Activated CD4-positive, alpha-beta T cell treated with anti-CD3 and anti-CD28 coated beads, Interleukin-2, Interleukin-6, amounts not matched to agents 100 ng/mL and 50 ng/mL, durations not matched to agents 16 hours and 8 hours (primary cell): ENCODE data around the gene WFDC5.
A peak's percentile ranks its signal among the peaks of the same experiment; 100 is the strongest.
"Not testable (repeated sequence)": the region's sequence is repeated elsewhere in the genome, so short reads cannot be mapped to it uniquely, and the experiment has no call there.

Experiments used
- DNase-seq: peaks from one replicate; pipeline ENCODE4 v3.0.0-alpha.2; 2020

WFDC5 gene

DNA sequence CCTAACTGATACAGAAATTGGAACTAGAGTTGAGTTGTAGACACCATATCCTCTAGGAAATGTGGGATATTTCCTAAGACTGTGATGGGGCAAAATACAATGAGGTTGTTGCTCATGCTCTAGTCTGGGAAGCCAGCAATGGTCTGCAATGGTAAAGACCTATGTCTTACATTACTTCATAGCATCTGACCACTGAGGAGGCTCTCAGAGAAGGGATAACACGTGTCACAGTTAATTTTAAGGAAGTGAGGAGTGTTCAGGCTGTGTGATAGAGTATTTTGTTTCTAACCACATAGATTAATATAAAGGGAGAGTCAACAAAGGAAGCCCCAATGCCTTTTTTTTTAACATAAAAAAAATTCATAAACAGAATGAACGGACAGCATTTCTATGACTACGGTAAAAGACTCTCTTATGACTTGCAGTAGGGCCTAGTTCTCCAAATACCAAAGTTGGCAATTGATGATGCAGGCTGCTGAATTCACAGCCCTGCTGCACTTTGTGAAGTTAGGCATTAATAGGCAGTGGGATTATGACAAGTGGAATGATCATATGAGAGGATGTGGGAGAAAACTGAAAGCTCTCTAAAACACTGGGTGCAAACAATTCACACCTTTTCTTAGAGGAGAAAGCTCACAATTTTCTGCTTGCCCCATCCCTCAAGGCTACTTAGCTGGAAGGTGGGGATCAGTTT lies 27.7 kb downstream of the WFDC5 start:
- no peak for DNase-seq

DNA sequence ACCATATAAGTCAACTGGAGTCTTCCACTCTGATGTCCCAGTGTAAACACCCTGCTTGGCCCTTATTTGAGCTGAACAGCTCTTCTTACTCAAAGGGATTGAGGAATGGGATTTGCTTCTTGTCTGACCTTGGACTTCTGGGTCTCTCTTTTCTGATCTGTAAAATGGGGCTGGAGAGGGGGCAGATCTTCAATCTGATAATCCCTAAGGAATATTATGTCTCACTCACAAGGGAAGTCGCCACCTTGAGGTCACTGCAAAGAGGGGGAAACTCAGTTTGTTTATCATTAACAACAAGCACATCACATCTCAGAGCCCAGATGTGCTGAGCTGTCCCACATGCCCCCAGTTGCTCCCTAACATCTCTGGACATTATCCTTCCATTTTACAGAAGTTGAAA lies 29.1 kb downstream of the WFDC5 start:
- no peak for DNase-seq

DNA sequence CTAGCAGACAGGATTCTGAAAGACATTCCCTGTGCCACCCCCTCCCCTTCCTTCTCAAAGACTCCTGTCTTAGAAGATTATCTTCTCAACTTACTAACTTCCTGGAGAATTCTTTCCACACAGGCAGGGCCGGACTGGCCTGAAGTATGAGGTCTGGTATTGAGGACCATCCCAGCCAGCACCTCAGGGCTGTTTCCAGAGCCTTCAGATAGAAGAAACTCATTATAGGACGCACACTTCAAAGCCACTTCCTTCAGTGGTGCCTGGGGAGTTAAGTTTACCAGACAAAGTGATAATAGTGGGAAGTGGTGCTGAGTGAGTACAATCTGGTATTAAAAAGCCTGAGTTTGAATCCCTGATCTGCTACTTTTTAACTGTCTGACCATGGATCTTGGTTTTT lies 29.7 kb downstream of the WFDC5 start:
- DNase-seq = no peak

DNA sequence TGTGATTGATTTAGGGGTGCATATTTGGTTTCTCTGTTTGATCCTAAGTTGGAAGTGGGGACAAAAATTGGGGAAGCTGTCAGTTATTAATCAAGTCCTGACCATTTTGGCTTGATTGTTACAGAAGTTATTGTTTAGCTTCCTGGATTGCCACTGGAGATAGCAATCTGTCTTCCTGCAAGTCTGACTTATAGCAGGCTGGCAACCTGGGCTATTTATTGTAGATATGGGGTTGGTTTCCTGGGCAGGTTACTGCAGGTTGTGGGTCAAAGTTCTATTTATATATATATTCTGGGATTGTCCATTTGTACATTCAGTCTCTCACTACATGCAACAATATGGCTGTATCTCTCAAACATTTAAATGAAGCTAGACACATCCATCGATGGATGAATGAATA lies 31.8 kb downstream of the WFDC5 start:
- no peak for DNase-seq

DNA sequence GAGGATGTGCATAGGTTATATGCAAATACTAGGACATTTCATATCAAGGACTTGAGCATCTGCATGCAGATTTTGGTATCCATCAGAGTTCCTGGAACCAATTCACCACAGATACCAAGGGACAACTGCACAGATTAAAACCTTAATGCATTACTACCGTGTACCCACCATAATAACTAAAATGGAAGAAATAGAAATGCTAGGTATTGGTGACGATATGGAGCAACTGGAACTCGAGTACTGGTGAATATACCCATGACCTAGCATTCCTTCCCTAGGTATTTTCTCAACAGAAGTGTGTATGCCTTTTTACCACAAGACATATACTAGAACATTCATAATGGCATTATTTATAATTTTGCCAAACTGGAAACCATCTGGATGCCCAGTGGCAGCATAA lies 32.5 kb downstream of the WFDC5 start:
- DNase-seq = no peak

DNA sequence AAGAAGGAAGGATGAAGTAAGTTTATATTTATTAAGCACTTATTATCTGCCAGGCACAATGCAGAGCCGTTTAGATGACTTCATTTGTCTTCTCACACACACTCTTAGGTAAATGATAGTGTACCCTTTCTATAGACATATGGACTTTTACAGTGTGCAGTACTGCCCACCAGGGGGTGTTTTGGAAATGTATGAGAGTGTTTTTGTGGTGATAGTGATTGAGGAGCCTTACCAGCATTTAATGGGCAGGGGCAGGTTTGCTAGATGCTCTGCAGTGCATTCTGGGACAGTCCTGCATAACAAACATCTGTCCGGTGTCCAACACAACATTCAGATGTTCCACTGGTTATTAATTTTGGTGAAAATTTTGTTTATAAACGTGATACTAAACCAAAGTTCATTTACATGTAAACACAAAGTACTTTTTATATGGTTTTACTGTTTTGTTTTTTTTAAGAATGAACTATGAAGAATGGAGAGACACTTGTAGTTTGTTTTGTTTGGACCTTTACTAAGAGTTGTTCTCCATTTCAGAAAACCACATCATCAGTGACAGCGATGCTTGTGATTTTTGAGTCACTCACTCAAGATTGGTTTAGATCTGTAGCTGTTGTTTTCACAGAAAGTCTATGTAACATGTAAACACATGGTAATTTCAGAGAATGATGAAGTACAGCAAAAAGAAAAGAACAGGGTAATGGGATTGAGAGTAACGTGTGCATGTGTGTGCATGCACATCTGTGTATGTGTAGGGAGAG lies 33.9 kb downstream of the WFDC5 start:
- DNase-seq = peak; percentile 18

DNA sequence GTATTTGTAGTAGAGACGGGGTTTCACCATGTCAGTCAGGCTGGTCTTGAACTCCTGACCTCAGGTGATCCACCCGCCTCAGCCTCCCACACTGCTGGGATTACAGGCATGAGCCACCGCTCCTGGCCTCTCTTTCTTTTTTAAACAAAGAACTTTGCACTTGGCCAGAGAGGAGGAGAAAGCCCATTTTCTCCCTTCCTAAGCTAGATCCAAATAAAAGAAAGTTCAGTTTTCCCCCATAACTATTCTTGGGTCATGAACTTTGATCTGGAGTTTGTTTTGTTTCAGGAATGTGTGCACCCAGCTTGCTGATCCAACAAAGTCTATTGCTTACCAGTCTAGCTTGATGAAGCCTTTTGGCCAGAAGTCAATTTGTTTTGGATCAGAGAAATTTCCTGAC lies 37.4 kb downstream of the WFDC5 start:
- DNase-seq = no peak

DNA sequence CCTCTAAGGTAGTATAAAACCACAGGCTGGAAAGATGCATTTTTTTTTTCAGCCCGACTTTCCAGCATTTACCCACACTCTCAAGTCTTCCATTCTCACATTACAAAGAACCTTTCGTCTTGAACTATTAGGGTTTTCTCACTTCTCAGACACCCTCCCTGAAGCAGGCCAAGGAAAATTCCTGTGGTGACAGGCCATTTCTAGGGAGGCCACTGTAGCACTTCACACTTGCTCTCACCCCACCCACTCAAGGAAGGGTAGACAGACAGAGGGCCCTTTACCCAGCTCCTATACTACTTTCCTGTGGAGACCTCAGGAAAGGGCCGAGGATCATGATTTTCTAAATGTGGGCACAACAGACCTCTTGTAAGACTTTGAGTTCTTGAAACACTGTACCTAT lies 41.8 kb downstream of the WFDC5 start:
- DNase-seq = no peak

DNA sequence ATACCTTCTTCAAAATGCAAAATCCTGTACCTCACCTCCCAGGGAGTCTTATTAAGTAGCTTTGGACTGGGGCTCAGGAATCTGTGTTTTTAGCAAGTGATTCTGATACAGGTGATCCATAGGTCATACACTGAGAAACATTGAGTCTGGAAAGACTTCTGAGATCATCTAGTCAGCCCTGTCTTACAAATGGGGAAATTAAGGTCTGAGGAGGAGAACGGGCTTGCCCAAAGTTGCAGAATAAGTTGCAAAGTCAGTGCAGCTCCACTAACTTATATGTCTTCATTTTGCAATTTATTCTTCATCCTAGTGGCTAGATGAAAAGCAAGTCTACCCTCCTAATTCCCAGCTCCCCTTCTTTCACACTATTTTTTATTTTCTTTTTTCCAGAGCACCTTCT lies 42.9 kb downstream of the WFDC5 start:
- no peak for DNase-seq

DNA sequence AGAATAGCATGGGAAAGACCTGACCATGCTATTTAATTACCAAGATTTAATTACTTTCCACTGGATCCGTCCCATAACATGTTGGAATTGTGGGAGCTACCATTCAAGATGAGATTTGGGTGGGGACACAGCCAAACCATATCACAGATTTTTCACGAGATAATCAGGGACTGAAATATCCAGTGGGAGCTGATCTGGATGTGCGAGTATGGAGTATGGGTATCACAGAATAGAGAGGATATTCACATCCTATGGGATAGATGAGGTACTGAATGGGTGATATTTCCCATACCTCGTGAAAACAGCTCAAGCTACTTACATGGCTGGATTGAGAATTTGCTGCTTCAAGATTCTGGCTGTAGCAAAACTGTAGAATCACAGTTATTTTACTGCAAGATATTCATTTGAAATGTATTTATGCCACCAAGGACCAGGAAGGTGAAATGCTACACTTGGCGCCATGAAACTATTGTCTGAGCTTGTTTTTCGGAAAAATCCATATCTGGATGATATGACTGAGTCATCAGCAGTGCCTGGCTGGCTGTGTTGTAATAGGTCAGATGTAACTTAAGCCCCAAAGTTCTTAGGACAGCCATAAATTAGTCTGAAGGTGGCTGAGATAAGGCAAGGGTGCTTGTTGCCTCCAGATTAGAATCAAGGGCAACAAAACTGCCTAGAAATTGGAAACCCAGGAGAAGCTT lies 43.9 kb downstream of the WFDC5 start:
- DNase-seq = no peak

DNA sequence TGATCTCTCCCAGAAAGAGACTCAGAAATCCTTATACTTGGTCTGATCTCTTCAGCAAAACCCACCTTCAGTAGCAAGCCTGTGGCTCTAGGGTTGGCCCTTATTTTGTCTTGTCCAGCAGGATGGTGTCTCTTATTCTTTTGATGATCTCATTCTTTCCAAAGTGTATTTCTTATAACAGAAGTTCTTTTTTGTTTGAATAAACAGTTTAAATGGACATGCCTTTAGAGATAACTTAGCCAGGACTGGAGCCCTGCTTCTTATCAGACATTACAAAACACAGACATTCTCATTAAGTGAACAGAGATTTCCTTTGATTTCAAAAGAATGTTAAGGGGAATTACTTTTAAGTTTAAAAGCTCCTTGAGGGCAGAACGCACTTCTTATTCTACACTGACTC lies 45.7 kb downstream of the WFDC5 start:
- DNase-seq = no peak

DNA sequence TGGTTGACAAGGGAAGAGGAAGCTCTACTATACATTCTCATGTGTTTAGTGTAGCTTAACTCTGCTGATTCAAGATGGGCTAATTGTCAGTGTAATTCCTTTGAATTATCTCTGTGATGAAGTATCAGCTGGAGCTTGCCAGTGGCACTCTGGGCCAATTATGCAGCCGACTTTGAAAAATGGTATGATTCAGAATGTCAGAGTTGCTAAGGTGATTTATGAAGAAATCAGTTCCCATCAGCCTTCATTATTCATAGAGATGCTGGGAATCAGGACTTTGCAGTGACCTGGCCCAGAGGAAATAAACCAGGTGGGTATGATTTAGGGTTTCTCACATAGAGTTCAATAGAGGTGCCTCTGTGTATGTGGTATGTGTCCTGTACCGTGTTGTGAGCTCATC lies 47.4 kb downstream of the WFDC5 start:
- DNase-seq = no peak

DNA sequence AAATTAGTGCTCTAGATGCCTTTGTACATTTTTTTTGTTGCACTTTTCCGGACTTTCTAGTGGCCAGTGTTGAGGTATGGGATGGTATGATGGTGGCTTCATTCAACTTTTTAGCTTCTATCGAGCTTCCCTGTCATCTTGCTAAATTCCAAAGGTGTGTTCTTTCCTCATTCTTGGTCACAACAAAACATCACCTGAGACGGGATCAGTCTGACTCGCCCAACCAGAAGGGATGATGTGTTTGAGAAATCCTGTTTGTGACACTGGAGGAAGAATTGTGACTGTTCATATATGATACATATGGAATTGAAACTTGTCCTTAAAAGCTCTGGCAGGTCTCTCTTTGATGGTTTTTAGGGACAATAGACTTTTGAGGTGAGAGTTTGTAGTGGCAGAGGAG lies 47.9 kb downstream of the WFDC5 start:
- DNase-seq = no peak

DNA sequence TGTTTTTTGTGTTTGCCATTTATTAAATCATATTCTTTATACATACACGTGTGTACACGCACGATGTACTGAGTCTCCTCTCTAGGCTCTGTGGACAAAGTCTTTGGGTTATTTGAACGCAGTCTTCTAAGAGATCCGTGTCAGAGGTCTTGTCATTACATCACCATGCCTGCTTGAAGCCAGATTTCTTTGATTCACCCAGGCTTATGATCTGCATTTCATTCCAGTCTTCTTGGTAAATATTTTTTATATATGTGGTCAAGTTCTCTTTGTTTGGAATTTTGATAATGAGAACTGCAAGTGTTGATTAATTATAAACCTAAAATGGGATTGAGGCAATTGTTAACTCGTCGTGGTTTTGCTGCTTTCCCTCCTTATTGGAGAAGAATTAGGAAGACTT lies 48.6 kb downstream of the WFDC5 start:
- DNase-seq = no peak

DNA sequence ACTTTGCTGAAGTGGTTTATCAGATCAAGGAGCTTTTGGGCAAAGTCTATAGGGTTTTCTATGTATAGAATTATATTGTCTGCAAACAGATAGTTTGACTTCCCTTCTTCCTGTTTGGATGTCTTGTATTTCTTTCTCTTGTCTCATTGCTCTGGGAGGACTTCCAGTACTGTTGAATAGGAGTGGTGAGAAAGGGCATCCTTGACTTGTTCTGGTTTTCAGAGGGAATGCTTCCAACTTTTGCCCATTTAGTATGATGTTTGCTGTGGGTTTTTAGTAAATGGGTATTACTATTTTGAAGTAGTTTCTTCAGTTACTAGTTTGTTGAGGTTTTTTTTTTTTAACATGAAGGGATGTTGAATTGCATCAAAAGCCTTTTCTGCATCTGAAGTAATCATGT lies 50.2 kb downstream of the WFDC5 start:
- DNase-seq = no peak

DNA sequence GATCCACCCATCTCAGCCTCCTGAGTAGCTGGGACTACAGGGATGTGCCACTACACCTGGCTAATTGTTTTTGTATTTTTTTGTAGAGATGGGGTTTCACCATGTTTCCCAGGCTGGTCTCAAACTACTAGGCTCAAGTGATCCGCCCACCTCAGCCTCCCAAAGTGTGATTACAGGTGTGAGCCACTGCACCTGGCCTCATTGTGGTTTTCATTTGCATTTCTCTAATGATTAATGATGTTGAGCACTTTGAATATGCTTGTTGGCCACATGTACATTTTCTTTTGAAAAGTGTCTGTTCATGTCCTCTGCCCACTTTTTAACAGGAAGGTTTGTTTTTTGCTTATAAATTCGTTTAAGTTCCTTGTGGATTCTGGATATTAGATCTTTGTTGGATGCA lies 51.9 kb downstream of the WFDC5 start:
- DNase-seq = not testable (repeated sequence)

DNA sequence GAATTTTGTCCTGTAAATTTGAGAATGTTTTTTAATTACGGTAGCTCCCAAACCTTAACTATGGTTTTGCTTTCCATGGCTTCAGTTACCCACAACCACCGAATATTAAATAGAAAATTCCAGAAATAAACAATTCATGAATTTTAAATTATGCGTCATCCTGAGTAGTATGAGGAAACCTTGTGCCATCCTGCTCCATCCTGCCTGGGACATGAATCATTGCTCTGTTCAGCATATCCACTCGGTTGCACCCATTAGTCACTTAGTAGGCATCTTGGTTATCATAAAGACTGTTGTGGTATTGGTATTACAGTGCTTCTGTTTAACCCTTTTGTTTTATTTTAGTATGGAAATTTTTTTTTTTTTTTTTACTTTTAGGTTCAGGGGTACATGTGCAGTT lies 53.7 kb downstream of the WFDC5 start:
- no peak for DNase-seq

DNA sequence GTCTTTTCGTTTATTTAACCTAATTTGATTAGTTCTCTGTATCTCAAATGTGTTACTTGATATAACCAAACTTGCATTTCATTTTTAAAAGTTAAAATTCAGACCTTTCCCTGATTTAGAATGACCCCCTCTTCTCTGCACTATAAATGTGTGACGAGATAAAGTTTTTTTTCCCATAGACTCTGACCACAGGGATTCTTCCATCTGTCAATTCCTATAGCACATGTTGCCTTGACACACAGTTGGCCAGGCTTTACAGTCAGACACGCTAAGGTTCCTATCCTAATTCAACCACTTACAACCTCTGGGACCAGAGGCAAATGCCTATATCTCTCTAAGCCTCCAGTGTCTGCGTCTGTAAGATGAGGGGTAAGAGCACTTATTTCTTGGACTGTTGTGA lies 54.7 kb downstream of the WFDC5 start:
- no peak for DNase-seq
